Right lobe of liver (tissue), 6 donors: ENCODE data around the gene ATL2. TPM values are rescaled to one million over a fixed set of nuclear protein-coding genes. Genes with fewer than 3 reads are reported as not detected.
"Not testable (repeated sequence)": the region's sequence is repeated elsewhere in the genome, so short reads cannot be mapped to it uniquely, and the experiment has no call there.

Source experiments
- ATAC-seq, 4 donors: fragments of 200-7000 bp; cut with Tn5 transposase; one replicate each; pipeline ENCODE4 v1.9.1; 2020; ENCODE audit warnings: mild to moderate bottlenecking in 4 of 4, moderate library complexity in 4 of 4
- DNase-seq, 3 donors: peaks; one replicate each; pipeline ENCODE4 v3.0.0-alpha.2; 2020
- H3K27ac ChIP-seq, 3 donors: fragments of 200-600 bp; one replicate each; pipeline ENCODE4 v1.8.0; 2022
- H3K27me3 ChIP-seq, 2 donors: fragments of 200-600 bp; one replicate each; pipeline ENCODE4 v1.8.0; 2022
- H3K36me3 ChIP-seq, 4 donors: fragments of 200-600 bp; sonication (generic) in 1 of 4; one replicate each; pipeline versions ENCODE4 v1.5.1 to v1.8.0; 2017 to 2022; ENCODE audit warnings: control low read depth in 1 of 4
- H3K4me1 ChIP-seq, 4 donors: fragments of 200-600 bp; sonication (generic) in 1 of 4; one replicate each; pipeline versions ENCODE4 v1.5.1 to v1.8.0; 2017 to 2022; ENCODE audit warnings: control low read depth in 1 of 4
- H3K4me3 ChIP-seq, 3 donors: fragments of 200-600 bp; one replicate each; pipeline ENCODE4 v1.8.0; 2022
- H3K9me3 ChIP-seq, 4 donors: fragments of 200-600 bp; sonication (generic) in 1 of 4; one replicate each; pipeline versions ENCODE4 v1.5.1 to v1.8.0; 2017 to 2022; ENCODE audit warnings: control low read depth in 1 of 4
- CTCF ChIP-seq, 4 donors: fragments of 200-600 bp in 3 of 4; fragments of 450-650 bp in 1 of 4; IDR thresholded peaks; one replicate each; pipeline versions ENCODE4 v1.5.1 to v1.8.0; 2016 to 2022; ENCODE audit warnings: antibody characterized with exemption in 4 of 4, mild to moderate bottlenecking in 2 of 4
- POLR2A ChIP-seq: fragments of 450-650 bp; IDR thresholded peaks from one replicate; pipeline ENCODE4 v1.6.1; 2017; ENCODE audit warnings: antibody characterized with exemption, mild to moderate bottlenecking
- WGBS: methylation state at CpG from one replicate; pipeline ENCODE4 v1.1.6; 2018; ENCODE audit warnings: low coverage, low lambda C conversion rate; ENCODE audit not compliant: insufficient coverage; ENCODE audit errors: missing lambda C conversion rate; 5-methylcytosine and 5-hydroxymethylcytosine counted together
- intact Hi-C, 2 donors: fragments of 100-400 bp; cut with DNase I; formaldehyde crosslinking; loops; one replicate each; pipeline versions ENCODE4 v1.11.2 to v1.14.1; 2022
- total RNA-seq, 6 experiments: library from RNA; depleted of rRNA in 2 of 6; stranded (reverse); fragments of >200 nt in 2 of 6; fragmentation: NEBNext Ultra II Directional in 3 of 6; extraction: Animal tissue kit (Norgen Biotek cat#: 25700) in 3 of 6; gene quantifications; one replicate each; pipeline versions ENCODE4 v1.1.0 to v1.2.4, GENCODE V29; 2016 to 2023
- donor health status: DM: no; HTN: yes; CAD: no.
- donor health status: DM: no; HTN: no; CAD: no.
- donor health status: DM: no; HTN: no; CAD: no.
- donor health status: DM: no; HTN: yes; CAD: no.
- donor health status: DM: no; HTN: yes; CAD: no.

The ATL2 gene
- total RNA-seq, 6 experiments from 2014 or later, result 39.1 to 57.5 (median 46.3) TPM

DNA sequence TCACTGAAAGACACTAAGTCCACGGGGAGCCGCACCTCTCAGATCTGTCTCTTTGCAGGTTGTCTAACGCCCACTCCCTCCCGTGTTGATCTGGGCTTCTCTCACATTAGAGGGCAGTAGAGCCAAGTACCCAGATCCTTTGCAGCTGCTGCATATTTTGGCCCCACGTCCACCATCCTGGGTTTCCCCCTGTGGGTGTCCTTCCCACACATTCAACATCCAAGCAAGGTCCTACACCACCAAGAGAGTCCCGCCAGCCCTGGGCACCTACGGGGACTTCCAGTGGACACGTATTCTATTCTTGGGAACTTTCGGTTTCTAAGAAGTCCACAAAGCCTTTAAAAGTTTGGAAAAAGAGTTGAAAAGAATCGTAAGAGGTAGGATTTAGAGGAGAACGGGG lies 116.6 kb downstream of the ATL2 start:
- no peaks in the 10 kb centered on the region for H3K36me3 ChIP-seq
- H3K27me3 ChIP-seq, result no peaks in the 10 kb centered on the region
- no peak overlapping the region for H3K27ac ChIP-seq
- WGBS, result 77% methylated on average over 9 of the region's 11 CpGs
- no peak for ATAC-seq
- H3K4me1 ChIP-seq, result no peaks in the 10 kb centered on the region
- H3K4me3 ChIP-seq, result no peak overlapping the region
- intact Hi-C loops, result no loop called here
- no peaks in the 10 kb centered on the region for H3K9me3 ChIP-seq
- no peak for DNase-seq
- no peak for TF ChIP-seq POLR2A
- TF ChIP-seq CTCF (IDR thresholded peaks at IDR 0.05), result no peak

GRCh38 chr2:38259311-38259710 lies 117.8 kb downstream of the ATL2 start:
- H3K4me1 ChIP-seq, result no peaks in the 10 kb centered on the region
- H3K9me3 ChIP-seq, result no peaks in the 10 kb centered on the region
- TF ChIP-seq POLR2A (no peak), CTCF (IDR thresholded peaks at IDR 0.05) (no peak)
- H3K4me3 ChIP-seq, result no peak overlapping the region
- 90% methylated on average over 2 of the region's 2 CpGs for WGBS
- H3K27ac ChIP-seq, result no peak overlapping the region
- intact Hi-C loops, result no loop called here
- H3K27me3 ChIP-seq, result no peaks in the 10 kb centered on the region
- no peak for ATAC-seq
- no peaks in the 10 kb centered on the region for H3K36me3 ChIP-seq
- no peak for DNase-seq

GRCh38 chr2:38257680-38258079 lies 119.4 kb downstream of the ATL2 start:
- ATAC-seq, H3K36me3 ChIP-seq, intact Hi-C loops, H3K9me3 ChIP-seq, DNase-seq, H3K4me1 ChIP-seq, H3K27ac ChIP-seq, H3K4me3 ChIP-seq, H3K27me3 ChIP-seq: not testable (repeated sequence)
- 90% methylated on average over 5 of the region's 6 CpGs for WGBS

DNA sequence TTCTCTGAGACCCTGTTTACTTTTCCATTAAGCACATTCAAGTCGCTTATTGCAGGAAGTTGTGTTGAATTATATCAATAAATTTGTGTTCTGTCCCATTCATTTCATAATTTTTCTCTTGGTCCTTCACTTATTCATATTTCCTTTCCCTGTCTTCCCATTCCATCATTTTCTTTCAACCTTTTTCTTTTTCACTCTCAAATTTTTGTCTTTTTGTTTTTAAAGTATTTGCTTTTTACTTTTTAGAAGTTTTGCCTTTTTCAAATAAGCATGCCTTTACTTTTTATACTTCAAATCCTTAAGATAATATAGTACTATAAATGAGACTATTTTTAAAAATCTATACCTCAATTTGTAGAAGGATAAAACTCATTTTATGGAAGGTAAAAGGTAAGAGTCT lies 120.5 kb downstream of the ATL2 start:
- WGBS, result 100% methylated on average over 1 of the region's 1 CpG
- H3K9me3 ChIP-seq, result no peaks in the 10 kb centered on the region

DNA sequence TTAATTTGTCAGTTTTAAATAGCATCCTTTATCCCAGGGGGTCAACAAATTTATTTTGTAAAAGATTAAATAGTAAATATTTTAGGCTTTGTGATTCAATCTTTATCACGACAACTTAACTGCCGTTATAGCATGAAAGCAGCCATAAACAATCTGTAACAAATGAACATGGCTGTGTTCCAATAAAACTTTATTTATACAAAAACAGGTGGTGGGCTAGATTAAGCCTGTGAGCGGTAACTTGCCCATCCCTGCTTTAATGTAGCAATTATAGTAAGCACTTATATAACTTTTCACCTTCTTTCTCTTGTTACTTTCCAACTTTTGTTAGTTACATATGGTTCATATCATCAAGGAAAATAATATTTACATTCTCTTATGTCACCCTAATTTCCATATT lies 121.9 kb downstream of the ATL2 start:
- intact Hi-C loops, result no loop called here
- H3K36me3 ChIP-seq, result no peaks in the 10 kb centered on the region
- H3K4me1 ChIP-seq, result no peaks in the 10 kb centered on the region
- no peaks in the 10 kb centered on the region for H3K27me3 ChIP-seq
- H3K4me3 ChIP-seq, result no peak overlapping the region
- 92% methylated on average over 3 of the region's 3 CpGs for WGBS
- H3K9me3 ChIP-seq, result no peaks in the 10 kb centered on the region
- no peak for DNase-seq
- H3K27ac ChIP-seq, result no peak overlapping the region
- no peak for ATAC-seq
- TF ChIP-seq POLR2A (no peak), CTCF (IDR thresholded peaks at IDR 0.05) (no peak)

More for the DNA sequence above, 120.5 kb downstream of the ATL2 start:
- Histone ChIP-seq H3K27ac (no peak overlapping the region), H3K4me1 (no peaks in the 10 kb centered on the region), H3K36me3 (no peaks in the 10 kb centered on the region), H3K27me3 (no peaks in the 10 kb centered on the region), H3K4me3 (no peak overlapping the region)
- intact Hi-C loops, result no loop called here
- ATAC-seq (no peak), DNase-seq (no peak)
- TF ChIP-seq CTCF (IDR thresholded peaks at IDR 0.05) (no peak), POLR2A (no peak)
